CMK (cell line): Measurements from ENCODE around the gene FLOT2.
"Not testable (repeated sequence)": the region's sequence is repeated elsewhere in the genome, so short reads cannot be mapped to it uniquely, and the experiment has no call there.

ENCODE experiments used
- DNase-seq: peaks from one replicate; pipeline ENCODE4 v3.0.0-alpha.2; 2010; ENCODE audit warnings: low read depth

Gene FLOT2, protein sequence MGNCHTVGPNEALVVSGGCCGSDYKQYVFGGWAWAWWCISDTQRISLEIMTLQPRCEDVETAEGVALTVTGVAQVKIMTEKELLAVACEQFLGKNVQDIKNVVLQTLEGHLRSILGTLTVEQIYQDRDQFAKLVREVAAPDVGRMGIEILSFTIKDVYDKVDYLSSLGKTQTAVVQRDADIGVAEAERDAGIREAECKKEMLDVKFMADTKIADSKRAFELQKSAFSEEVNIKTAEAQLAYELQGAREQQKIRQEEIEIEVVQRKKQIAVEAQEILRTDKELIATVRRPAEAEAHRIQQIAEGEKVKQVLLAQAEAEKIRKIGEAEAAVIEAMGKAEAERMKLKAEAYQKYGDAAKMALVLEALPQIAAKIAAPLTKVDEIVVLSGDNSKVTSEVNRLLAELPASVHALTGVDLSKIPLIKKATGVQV

DNA sequence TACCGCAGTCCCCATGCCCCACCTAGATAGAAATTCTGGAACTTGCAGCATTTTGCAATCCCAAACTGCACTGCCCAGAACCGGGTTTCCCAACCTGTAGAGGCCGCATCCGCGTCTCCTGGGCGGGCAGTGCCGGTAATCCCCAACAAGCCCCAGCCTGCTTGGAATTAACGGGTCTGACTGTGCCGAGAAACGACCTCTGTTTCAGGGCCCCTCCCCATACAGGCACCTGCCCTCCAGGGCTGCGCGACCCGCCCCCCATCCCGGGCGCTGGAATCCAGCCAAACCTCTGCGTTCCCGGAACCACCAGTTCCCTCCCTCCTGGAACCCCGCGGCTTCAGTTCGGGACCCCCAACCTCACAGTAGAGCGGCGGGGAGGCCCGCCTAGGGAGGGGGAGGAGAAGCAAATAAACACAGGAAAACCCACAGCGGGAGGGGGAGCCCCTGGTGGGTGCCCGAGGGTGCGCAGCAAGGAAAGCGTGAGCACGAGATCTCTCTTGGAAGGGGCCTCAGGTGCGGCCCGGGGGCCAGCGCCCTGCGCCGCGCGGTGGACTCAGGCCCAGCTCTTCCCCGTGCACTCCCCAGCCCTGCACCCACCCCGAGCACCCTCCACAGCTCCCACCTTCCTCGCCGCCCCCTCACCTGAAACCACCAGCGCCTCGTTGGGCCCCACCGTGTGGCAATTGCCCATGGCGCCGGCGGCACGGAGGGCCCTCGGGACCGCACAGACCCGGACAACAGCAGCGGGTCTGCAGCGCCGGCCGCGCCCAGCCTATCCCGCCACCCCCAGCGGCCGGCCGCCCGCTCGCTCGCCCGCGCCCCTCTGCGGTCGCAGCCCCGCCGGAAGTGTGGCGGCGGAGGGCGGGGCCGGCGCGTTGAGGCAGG lies at the start of gene FLOT2:
Gene FLOT2 (minus strand): TSS at position 850 of the 885 bp plus-strand sequence. CDS start 159 bp downstream, at position 691.
- DNase-seq: no peak

DNA sequence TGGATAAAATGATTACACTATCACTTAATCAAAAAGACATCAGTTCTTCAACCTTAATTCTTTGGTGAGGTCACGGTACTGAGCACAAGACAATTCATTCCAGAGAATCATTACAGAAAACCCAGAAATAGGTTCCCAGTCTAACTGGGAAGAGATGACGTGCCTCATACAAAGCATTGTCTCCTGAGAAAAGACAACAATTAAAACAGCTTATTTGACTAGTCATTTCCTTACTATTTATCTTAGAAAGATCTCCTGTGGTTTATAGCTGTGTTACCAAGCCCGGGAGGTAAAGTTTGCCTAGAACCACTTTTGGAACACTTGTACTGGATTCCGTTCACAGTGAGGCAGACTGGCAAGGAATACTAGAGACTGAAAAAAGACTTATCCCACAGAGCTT lies 48.7 kb upstream of the FLOT2 start:
- DNase-seq: no peak

DNA sequence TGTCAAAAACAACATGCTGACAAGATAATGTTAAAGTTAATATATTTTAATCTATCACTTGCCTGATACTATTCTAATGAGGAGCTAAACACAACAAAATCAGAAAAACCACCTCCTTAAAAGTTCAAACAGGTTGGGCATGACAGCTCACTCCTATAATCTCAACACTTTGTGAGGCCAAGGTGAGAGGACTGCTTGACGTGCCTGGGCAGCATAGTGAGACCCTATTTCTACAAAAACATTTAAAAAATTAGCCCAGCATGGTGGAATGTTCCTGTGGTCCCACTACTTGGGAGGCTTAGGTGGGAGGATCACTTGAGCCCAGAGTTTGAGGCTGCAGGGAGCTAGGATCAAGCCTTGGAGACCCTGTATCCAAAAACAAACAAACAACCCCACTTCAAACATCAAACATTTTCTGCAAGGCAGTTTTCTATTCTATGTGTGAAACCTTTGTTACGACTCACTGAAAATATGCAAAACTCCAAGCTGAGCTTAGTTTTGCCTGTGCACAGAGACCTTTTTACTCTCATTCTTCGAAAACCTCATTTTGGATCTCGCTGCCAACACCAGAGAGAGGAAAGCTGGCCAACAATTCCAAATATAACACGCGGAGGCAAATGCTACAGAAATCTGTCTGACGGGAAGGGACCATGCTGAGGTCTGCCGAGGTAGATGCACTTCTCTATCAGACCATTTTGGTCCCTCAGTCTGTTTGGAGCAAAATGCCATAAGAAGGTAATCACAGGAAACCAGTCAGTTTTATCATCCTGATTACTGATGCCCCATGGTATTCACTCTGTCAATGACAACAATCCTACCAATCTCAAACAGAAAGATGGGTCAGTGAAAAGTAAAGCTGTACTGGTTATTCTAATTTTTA lies 47.6 kb upstream of the FLOT2 start:
- DNase-seq: no peak

DNA sequence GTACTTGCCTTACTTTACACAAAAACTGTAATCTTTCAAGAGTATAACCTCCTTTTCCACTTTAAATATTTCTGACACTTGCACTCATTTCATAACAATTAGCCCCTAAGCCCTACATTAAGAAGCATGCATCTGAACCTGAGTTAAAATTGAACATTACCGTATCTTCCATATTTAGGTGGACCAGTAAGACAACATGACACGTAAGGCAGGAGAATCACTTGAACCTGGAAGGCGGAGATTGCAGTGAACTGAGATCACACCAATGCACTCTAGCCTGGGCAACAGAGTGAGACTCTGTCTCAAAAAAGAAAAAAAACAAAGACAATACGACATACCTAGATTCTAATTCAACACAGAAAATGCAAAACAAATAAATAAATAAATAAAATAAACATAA lies 46.8 kb upstream of the FLOT2 start:
- no peak for DNase-seq

DNA sequence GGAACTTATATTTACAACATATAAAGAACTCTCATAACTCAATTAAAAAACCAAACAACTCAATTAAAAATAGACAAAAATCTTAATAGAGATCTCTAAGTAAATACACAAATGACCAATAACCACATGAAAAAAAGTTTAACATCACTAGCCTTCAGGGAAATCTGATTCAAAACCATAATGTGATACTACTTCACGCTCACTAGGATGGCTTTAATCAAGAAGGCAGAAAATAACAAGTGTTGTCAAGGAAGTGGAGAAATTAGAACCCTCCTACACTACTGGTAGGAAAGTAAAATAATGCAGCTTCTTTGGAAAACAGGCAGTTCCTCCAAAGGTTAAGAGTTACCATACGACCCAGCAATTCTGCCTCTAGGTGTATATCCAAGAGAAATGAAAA lies 45.4 kb upstream of the FLOT2 start:
- DNase-seq: no peak

DNA sequence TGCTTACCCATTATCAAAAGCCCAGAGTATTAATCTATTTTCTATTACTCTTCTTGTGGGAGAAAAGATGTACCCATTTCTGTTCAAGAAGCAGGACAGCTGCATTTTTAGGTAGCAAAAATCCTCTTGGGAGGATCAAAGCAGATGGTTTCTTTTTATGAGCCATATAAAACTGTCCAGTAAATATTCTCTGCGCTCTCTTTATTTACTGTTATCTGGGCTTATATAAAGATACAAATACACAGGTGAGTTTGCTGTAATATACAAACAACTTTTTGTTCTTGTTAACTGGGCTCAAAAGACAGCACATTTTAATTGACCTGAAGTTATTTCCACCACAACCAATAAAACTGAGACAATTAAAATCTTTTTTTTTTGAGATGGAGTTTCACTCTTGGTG lies 43.7 kb upstream of the FLOT2 start:
- no peak for DNase-seq

DNA sequence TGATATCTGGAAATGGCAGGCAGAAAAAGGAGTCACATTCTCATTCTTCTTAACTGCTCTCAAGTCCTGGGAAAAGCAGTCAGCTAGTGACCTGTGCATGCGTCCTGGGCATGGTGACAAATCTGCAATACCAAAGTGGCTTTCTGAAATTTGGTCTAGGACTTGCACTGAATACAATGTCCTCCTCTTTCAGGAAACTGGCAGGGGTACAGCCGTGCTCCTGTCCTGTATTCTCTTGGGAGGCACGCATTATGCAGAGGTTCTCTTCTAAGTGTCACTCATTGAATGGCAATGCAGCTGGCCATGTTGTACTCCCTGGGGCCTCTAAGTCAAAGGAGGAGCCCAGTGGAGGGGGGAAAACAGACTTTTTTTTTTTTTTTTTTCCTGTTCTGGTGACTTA lies 43.1 kb upstream of the FLOT2 start:
- DNase-seq: no peak

DNA sequence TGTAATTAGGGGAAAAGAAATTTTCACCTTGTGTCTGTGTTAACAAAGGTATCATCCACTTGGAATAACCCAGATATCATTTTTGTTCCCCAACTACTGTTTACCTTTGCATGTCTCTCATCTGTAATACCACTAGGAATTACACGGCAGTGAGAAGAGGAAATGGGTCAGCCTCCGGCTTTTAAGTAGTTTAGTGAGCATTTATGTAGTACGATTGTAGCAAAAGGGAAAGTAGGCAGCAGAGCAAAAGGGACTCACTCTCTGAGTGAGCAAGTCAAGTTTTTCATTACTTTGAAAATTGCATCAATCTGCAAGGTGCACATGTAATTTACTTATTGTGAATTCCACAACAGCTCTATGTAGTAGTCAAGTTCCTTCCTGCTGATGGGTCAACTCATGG lies 42.6 kb upstream of the FLOT2 start:
- no peak for DNase-seq

DNA sequence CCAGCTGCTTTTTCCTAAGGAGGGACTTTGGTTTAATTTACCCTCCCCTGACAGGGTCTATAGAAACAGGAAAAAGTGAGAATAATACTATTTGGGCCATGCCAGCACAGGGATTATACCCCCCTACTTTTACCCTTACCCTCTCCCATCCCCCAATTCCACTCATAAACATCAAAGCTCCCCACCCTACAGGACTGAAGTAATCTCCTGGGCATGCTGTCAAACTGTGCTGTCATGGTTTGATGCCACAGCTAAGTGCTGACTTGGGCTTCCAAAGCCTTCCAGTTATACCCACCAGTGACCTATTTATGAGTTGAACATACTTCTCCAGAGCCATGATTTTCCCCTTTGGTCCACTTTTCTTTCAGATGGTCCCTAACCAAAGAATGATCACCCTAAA lies 41.0 kb upstream of the FLOT2 start:
- no peak for DNase-seq

DNA sequence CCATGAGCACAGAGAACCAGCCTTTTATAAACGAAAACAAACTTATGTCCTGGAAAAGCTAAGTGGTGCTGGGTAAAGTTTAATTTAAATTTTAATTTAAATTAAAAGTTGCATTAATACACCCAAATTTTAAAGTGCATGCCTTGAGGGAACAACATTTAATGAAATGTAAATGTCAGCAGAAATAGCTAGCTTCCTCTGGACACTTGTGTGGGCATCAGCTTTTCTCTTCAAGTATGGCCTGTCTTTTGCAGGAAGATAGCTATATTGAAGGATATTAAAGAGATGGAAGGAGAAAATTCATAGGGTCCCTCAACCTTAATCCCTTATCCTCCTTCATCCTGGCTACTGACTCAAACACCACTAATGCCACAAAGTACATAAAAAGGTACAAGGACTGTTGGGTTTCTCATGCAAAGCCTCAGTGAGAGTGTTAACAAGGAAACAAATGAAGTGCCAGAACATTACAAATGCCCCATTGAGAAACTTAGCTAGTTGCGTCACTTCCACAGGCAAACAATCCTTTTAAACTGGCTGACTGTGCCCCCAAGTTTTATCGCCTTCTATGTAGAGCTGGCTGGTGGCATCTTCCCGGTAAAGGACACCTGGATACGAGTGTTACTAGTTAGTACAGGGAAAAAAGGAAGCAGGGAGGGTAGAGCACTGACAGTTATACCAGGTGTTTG lies 39.7 kb upstream of the FLOT2 start:
- no peak for DNase-seq

DNA sequence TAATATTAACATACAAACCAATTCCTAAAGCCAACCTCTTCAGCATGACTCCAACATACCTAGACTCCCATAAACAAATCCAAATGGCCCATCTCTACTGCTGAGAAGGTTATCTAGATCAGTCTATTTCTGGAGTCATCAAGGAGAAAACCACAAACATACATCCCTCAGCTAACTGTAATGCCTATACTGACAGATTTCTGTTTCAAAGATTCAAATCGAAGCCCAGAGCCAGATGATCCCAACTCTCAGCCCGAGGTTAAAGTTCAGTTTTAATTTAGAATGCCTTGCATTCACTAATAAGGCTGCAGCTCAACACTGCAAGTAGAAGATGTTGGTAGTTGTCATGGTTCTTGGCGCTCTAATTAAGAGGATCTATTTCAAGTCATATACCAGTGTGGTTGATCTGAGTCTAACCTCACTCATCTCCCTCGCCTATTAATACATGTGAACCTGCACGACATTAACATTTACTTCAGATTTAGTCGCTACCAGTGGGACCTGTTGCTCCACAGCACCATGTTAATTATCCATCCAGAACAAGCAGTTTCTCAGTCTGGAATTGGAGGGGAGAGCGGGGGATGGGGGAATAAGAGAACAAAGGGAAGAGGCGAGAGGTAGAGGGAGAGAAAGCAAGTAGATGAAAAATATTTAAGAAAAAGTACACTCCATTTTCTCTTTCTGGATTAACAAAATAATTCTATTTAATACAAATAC lies 38.4 kb upstream of the FLOT2 start:
- DNase-seq: no peak

DNA sequence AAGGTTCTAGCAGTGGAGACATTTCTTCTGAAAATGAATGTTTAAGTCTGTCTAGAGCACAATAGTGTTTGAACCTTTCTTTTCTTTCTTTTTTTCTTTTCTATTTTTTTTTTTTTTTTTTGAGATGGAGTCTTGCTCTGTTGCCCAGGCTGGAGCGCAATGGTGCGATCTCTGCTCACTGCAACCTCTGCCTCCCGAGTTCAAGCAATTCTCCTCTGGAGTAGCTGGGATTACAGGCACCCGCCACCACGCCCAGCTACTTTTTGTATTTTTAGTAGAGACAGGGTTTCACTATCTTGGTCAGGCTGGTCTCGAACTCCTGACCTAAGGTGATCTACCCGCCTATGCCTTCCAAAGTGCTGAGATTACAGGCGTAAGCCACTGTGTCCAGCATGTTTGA lies 37.0 kb upstream of the FLOT2 start:
- not testable (repeated sequence) for DNase-seq

DNA sequence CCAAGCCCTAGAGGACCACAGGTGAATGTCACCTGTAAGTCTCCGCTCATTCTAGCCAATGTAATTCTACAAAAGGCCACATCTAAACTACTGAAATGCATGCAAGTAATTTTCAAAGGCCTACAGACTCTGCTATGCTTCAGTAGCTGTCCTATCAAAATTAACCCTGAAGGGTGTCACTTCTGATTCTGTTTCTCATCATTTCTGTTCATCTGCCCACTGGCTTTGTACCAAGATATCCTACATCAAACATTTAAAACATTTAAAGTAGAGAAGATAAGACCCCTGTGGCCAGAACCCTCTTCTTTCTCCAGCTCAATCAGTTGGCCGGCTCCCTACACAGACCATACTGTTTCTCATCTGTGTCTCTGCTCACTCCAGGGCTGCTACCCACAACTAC lies 32.3 kb upstream of the FLOT2 start:
- no peak for DNase-seq

DNA sequence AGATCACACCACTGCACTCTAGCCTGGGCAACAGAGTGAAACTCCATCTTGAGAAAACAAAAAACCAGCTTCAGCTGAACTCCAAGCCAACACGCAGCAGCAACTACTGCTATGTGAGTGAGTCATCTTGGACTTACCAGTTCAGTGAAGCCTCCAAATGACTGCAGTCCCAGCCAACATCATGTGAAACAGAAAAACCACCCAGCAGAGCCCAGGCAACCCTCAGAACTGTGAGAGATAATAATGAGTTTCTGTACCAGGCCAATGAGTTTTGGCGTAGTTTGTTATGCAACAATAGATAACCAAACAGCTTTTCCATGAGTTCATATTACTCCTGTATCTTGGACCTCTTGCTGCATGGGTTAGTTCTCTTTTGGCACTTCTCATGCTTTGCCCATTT lies 30.5 kb upstream of the FLOT2 start:
- no peak for DNase-seq

DNA sequence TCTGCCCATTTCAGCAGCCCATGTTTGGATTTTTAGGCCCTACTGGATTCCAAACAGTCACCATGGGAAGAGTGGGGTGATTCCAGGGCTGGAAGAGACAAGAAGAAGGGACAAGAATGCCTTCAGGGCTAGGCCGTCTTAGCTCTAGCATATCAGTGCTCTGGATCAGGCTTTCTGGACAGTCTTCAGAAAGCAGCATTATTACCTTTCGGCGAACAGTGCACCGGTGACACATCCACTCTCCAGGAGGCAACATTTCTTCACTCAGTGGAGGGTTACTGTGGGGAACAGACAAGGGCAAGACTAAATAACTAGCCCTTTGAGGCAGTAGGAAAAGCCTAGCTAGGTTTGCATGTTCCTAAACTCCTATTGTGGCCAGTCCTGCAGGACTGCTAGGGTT lies 29.3 kb upstream of the FLOT2 start:
- DNase-seq: no peak

DNA sequence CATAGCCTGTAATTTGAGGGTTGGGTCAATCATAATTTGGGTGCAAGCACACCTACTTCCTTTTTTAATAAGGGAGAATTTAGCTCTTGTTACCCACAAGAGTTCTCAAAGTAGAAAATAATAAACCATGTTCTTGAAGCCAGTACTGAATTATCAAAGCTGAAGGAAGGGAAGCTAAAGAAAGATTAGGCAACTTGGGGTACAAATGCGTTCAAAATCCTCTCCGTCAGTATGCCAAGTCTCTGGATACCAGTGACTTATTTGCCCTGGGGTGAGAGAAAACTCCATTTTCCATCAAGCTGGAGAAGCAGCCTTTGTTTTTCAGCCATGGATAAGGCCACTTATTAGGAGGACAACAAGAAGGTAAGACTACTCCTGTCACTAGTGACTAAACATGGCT lies 28.8 kb upstream of the FLOT2 start:
- DNase-seq: no peak

DNA sequence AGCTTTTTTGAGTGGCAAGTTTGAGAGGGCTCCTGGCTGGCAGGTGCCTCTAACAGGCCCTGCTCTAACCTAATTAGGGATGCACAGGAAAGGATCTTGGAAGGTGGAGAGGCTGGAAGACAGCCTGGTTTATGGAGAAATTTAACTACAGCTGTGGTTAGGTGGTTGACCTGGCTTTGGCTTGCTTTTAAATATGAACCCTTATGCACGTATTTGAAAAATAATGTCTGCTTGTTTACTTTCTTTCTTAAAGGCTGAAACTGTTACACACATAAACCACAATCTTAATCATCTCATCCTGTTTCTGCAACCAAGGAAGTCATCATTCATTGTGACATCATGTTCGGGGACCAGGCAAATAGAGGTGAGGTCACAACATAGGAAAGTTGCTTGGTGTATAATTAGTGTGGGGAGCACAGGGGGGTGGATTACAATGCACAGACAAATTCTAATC lies 28.4 kb upstream of the FLOT2 start:
- no peak for DNase-seq

DNA sequence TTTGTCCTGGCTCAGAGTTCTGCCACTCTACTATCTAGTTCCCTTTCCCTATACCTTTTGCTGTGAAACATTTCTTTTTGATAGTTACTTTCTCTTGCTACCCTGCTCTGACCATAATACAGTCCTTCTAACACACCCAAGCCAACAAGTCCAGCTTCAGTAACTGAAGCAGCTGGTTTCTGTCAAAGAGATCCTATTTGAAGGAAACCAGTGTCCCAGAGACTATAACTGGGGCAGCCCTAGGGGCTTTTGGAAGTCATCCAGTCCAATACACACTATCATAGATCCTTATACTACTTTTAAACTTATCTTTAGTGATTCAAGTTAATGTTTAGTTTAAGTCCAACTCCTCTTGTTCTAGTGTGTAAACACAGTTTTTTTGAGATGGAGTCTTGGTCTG lies 22.7 kb upstream of the FLOT2 start:
- DNase-seq: no peak

DNA sequence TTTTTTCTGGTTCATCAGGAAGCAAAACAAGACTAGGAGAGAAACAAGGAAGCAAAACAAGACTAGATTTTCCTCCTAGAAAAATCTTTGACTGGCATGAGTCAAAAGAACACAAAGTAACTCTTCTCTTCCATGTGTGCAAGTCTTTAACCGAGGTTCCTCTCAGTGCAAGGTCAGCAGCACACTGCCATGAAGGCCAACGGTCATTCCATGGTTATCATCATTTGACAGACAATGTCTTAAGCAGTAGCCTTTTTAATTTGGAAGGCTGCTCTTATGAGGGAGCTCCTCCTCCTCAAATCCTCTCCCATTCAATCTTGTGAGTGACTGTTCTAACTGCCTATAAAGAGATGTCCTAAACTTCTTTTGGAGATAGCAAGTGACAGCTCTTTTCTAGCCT lies 20.8 kb upstream of the FLOT2 start:
- no peak for DNase-seq

DNA sequence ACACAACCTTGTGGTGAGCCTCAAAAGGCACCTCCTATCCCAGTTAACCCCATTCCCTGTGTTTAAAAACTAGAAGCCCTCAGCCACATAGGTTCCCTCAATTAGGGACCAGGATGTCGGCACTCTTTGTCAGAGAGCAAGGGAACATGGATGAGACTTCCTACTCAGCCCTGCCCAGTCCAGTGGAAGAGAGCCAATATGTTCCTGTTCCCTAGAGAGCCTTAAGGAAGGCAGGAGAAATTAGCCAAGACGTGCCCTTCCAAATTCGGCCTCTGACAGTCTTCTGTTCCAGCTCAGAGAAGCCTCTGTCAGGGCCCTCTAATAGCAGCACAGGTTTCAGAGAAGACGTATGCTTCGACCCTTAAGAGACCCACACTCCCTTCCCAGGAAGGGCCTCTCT lies 19.9 kb upstream of the FLOT2 start:
- no peak for DNase-seq

DNA sequence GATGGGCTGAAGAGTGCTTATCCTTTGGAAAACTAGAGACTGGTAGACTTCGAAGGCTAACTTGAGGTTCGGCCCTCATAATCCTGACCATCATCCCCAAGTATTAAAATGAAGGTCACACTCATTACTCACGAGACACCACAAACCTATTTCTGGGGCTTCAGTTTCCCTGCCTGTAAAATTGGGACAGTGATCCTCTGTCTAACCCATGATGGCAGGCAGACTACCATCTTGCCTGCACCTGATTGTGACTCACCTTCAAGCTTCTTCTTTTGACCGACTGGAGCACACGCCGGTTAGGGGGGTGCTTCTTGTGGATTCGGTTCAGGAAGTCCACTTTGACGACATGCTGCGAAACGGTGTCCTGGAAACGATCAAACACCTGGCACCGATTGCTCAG lies 19.5 kb upstream of the FLOT2 start:
- DNase-seq: no peak
